ENCODE measurements around the gene LRP10.
"Not testable (repeated sequence)": the region's sequence is repeated elsewhere in the genome, so short reads cannot be mapped to it uniquely, and the experiment has no call there.

The LRP10 gene

DNA sequence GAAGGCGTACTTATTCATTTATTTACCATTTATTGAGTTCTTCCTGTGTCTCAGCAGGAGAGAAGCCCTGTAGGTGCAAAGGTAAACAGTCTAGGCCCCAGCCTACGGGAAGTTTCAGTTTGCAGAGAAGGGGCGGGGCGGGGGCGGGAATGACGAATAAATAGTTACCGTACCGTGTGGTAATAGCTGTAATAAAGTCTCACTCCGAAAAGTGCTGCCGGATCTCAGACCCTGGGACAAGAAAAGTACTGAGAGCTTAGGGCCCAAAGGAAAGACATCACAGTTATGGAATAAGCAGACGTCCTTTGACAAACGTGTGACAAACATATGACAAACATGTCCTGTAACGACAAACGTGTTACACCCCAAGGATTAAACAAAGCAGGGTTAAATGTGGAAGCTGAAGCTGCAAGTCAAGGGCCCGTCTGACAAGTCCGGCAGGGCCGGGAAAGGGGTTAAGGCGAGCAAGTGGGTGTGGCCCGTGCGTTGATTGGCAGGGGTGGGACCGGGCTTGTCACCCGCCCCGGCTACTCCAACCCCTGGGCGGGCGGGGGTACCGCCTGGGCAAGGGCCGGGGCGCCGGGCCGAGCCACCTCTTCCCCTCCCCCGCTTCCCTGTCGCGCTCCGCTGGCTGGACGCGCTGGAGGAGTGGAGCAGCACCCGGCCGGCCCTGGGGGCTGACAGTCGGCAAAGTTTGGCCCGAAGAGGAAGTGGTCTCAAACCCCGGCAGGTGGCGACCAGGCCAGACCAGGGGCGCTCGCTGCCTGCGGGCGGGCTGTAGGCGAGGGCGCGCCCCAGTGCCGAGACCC is at the start of gene LRP10:
LRP10 (plus strand) TSS at position 517 of the 809 bp plus-strand sequence. CDS start 564 bp downstream, outside the sequence.
- peak; percentile 89 for DNase-seq (ENCODE audit: low spot score)

GRCh38 chr14:22822016-22822570 is 49.4 kb upstream of the LRP10 start:
- no peak for DNase-seq (ENCODE audit: low spot score)

GRCh38 chr14:22822571-22823098 is 48.9 kb upstream of the LRP10 start:
- DNase-seq (ENCODE audit: low spot score): peak; percentile 65

DNA sequence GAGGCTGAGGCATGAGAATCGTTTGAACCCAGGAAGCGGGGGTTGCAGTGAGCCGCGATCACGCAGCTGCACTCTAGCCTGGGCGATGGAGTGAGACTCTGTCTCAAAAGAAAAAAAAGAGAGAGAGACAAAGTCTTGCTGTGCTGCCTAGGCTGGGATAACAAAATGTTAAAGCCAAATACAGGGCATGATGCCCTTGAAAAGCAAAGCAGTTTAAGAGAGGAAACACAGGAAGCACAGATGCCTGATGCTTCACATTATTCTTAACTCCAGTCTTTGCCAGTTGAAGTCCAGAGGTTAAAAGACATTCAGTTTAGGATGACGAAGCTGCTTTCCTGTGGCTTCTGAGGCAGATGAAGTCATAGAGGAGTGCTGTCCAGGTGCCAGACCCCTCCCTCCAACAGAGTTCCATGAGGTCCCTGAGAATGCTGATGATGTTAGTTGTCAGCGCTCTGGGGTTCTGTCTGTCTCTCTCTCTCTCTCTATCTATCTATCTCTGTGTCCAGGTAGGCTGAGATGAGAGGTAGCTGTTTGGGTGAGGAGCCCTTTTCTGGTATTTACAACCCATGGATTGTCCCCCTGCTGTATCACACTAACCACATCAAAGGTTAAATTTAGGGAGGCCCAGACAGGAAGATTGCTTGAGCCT is 46.7 kb upstream of the LRP10 start:
- DNase-seq (ENCODE audit: low spot score): no peak

GRCh38 chr14:22829076-22829660 is 42.4 kb upstream of the LRP10 start:
- not testable (repeated sequence) for DNase-seq (ENCODE audit: low spot score)

DNA sequence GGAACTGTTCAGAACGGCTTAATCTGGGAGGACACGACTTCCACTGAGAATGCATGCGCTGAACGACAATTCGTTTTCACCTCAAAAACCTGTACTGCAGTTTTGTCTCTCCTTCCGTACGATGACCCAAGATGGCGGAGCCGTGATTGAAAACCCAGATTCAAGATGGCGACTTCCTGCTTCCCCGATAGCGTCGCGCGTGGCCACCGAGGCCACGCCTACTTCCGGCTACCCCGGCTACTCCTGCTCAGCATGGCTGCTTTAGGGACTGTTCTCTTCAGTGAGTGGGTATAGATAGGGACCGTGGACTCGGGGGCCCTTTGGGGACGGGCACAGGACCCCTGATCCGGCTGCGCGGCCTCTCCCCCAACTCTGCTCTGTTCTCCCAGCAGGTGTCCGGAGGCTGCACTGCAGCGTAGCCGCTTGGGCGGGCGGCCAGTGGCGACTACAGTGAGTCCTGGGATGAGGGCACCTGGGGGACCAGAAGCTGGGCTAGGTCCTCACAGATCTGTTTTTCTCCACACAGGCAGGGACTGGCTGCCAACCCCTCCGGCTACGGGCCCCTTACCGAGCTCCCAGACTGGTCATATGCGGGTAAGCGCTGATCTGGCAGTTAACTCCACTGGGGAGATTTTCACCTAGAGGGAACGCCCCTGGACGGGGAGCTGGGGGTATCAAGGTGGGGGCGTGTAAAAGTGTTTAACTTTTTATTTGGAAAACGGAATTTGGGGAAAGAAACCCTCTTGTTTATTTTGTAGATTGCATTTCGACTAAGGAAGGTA is 41.7 kb upstream of the LRP10 start, which contains the start of gene MRPL52:
MRPL52 (plus strand) TSS at position 227 of the 782 bp plus-strand sequence; CDS start at position 253, 26 bp downstream.
- peak; percentile 91 for DNase-seq (ENCODE audit: low spot score)

GRCh38 chr14:22830443-22831010 is 41.0 kb upstream of the LRP10 start:
- DNase-seq (ENCODE audit: low spot score): no peak

DNA sequence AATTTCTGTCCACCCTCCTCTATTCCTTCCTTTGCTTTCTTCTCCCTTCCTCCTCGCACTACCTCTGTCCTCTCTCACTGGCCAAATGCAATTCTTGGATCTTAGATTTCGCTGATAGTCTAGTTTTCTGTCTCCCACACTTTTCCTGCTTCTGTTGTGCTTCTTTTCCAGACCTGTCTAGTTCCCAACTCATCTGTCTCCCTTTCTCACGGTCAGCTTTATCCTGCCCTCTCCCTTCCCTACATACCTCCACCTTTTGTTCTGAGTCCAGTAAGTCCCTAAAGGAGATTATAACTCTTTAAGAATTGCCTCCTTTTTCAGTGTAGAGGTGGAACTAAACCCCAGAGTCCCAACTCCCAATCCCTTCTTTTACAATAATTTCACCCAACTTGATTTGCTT is 36.0 kb upstream of the LRP10 start:
- DNase-seq (ENCODE audit: low spot score): no peak

DNA sequence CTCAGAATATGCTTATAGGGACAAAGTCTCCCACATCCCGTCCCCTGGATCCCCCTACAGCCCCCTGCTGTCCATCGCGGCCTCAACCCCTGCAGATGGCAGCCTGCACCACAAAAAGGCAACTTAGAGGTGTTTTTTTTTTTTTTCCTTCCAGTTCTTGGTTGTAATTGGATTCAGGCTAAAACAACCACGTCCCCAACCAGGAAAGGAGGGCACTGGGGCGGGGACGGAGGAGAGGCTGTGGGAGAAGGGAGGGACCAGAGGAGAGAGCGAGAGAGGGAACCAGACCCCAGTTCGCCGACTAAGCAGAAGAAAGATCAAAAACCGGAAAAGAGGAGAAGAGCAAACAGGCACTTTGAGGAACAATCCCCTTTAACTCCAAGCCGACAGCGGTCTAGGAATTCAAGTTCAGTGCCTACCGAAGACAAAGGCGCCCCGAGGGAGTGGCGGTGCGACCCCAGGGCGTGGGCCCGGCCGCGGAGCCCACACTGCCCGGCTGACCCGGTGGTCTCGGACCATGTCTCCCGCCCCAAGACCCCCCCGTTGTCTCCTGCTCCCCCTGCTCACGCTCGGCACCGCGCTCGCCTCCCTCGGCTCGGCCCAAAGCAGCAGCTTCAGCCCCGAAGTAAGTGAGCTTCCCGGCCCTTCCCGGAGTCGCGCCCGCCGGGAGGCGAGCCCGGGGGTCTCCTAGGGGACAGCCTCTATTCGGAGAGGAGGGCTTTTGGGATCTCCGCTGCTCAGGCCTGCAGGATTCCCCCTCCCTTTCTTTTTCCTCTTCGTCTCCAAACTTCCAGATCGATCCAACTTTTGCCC is 35.0 kb upstream of the LRP10 start, which contains the start of gene MMP14:
MMP14 (plus strand) TSS at position 285 of the 813 bp plus-strand sequence; CDS start at position 518, 233 bp downstream.
- DNase-seq (ENCODE audit: low spot score): no peak

DNA sequence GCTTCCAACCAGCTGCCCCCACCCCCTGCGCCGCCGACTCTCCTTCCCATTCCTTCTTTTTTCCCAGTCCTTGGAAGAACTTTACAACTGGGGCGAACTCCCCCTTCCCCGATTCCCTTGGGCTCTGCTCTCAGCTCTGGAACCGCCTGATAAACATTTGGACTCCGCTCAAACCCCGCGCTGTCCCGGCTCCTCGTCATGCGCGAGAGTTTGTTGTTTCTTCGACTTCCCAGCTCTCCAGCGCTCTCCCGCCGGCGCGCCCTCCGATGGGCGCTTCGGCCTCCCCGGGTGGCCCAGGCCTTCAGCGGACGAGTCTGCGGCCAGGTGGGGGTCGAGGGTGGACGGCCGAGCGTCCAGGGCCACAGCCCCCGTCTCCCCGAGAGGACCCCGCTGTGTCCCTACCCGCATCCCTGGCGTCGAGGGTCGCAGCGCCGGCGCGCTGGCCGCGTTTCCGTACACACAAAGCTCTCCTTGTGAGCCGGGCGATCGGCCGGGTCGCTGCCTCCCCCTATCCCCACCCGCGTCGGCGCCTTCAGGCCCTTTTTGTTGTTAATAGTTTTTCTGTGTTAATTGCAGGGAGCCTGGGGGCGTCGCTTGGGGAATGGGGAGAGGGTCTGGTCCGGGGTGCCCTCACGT is 34.3 kb upstream of the LRP10 start:
- peak; percentile 49 for DNase-seq (ENCODE audit: low spot score)

DNA sequence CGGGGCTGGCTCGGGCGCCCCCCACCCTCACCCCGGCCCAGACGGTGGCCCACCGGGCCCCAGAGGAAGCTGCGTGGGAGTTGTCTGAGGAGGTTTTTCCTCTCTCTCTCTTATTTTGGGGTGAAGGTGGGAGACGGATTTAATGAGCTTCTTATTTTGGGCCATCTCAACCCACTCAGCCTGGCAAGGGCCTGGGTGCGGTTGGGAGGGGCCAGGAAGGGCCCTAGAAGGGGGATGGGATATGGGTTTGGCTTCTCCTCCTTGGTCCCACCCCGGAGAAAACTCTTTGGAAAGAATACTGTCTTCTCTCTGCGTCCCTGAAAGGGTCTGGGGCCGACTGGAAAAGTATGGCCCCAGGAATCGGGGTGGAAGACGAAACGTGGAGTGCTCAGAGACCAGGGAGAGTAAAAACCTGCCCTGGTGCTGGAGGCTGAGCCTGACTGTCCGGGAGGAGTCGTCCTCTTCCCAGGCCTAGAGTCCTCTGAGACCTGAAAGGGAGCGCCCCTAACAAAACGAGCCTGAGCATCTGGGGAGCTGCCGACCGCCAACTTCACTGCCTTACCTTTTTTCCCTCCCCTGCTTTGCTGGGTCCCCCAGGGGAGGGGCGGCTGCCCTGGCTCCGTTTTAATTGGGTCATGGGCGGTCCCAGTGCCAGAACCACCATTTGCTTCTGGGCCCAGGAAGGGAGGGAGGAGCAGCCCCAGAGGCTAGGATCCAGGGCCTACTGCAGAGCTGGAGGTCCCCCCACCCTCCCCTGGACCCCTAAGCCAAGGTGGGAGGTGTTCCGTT is 33.6 kb upstream of the LRP10 start:
- DNase-seq (ENCODE audit: low spot score): no peak

- no peak for DNase-seq (ENCODE audit: low spot score)
Observed at GRCh38 chr14:22838631-22839041, 32.9 kb upstream of the LRP10 start.

- no peak for DNase-seq (ENCODE audit: low spot score)
Observed at GRCh38 chr14:22839159-22839779, 32.3 kb upstream of the LRP10 start.

DNA sequence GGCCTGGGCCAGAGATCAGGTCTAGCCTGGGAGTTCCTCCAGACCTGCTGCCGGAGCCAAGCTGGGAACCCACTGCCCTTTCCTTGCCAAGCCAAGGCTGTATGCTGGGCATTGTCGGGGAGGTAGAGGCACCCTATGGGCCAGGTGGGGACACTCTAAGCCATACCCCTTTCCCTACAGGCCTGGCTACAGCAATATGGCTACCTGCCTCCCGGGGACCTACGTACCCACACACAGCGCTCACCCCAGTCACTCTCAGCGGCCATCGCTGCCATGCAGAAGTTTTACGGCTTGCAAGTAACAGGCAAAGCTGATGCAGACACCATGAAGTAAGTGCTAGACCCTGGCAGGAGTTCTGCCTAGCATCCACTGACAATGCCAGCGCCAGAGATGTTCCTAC is 30.2 kb upstream of the LRP10 start:
- no peak for DNase-seq (ENCODE audit: low spot score)

GRCh38 chr14:22841769-22842168 is 29.8 kb upstream of the LRP10 start:
- DNase-seq (ENCODE audit: low spot score): no peak

DNA sequence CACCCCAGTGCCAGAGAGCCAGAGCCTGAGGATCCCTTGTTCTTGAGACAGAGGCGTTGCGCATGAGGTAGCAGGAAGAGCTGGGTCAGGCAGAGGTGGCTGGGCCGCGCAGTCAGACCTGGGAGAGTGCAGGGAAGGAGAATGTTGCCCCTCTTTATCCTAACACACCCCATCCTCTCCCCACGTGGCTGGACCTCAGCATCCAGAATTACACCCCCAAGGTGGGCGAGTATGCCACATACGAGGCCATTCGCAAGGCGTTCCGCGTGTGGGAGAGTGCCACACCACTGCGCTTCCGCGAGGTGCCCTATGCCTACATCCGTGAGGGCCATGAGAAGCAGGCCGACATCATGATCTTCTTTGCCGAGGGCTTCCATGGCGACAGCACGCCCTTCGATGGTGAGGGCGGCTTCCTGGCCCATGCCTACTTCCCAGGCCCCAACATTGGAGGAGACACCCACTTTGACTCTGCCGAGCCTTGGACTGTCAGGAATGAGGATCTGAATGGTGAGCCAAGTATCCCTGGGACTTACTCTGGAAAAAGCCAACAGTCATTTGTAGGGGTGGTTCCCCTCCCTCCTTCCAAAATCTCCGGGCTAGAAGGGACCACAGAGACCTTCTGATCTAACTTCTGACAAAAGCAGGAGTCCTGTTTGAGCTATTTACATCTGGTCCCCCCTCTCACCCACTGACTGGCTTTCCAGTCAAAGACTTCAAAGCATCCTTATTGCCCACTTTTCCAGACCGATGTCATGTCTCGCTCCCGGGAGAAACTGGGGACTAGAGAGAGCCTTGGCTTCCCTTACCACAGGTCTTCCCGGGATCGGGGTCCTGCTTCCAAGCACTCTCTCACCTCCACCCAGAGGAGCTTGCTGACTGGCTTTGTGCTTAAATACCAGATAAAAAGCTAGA is 29.1 kb upstream of the LRP10 start:
- no peak for DNase-seq (ENCODE audit: low spot score)
